NT2/D1 (cell line): ENCODE results near the gene CHAMP1.

Source experiments
- DNase-seq: peaks from one replicate; pipeline ENCODE4 v3.0.0-alpha.2; 2011; ENCODE audit warnings: low read depth, low spot score
- H3K27me3 ChIP-seq: 2 replicates; pipeline ENCODE4 v1.6.0; 2011; ENCODE audit warnings: mild to moderate bottlenecking; ENCODE audit not compliant: insufficient read length, insufficient read depth
- H3K36me3 ChIP-seq: 2 replicates; pipeline ENCODE4 v1.6.1; 2011; ENCODE audit warnings: mild to moderate bottlenecking, low read length, mixed read lengths; ENCODE audit not compliant: insufficient read depth, insufficient read length
- H3K4me1 ChIP-seq: 2 replicates; pipeline ENCODE4 v1.5.1; 2011; ENCODE audit not compliant: insufficient read depth, insufficient read length
- H3K4me3 ChIP-seq: 2 replicates; pipeline ENCODE4 v1.5.1; 2011; ENCODE audit warnings: low read depth; ENCODE audit not compliant: insufficient read length
- H3K9ac ChIP-seq: 2 replicates; pipeline ENCODE4 v1.6.0; 2011; ENCODE audit warnings: low read depth; ENCODE audit not compliant: insufficient read length
- H3K9me3 ChIP-seq: 2 replicates; pipeline ENCODE4 v1.5.1; 2011; ENCODE audit warnings: mild to moderate bottlenecking, low read length; ENCODE audit not compliant: insufficient read depth
- SUZ12 ChIP-seq: IDR thresholded peaks from 2 replicates; pipeline ENCODE4 v1.6.1; 2011; ENCODE audit not compliant: insufficient read length, insufficient read depth; ENCODE audit errors: extremely low read depth
- YY1 ChIP-seq: IDR thresholded peaks from 2 replicates; pipeline ENCODE4 v1.6.1; 2011; ENCODE audit not compliant: insufficient read length, insufficient read depth
- ZNF274 ChIP-seq: IDR thresholded peaks from 2 replicates; pipeline ENCODE4 v1.6.1; 2011; ENCODE audit warnings: mild to moderate bottlenecking, low read depth, low read length

Gene CHAMP1

DNA sequence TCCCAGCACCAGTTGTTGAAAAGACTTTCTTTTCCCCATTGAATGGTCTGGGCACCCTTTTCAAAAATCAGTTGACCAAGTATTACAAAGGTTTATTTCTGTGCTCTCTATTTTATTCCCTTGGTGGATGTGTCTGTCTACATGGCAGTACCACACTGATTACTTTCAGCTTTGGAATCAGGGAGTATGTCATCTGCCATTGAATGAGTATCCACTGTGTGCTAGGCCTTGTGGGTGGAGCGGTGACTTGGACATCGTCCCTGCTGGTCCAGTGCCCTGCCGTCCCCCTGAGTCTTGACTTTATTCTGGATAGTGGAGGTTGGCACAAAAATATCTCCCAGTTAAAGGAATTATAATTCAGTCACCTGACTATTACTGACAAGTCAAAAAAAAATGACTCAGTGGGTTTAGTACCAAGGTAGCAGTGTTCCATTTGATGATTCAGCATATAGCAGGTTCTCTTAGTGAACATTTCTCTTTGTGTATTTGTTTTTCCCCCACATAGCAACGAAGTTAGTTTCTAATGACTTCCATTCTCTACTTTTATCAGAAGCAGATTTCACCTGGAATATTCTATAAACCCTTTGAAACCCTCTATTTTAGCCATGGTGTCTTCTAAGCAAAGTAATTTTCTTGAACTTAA, 29.0 kb upstream of the CHAMP1 start:
- no peak overlapping the region for H3K4me3 ChIP-seq
- no peak for TF ChIP-seq YY1
- TF ChIP-seq ZNF274: no peak
- no peak for TF ChIP-seq SUZ12
- no peaks in the 10 kb centered on the region for H3K27me3 ChIP-seq
- H3K36me3 ChIP-seq: peaks cover 69% of the 10 kb centered on the region
- peaks cover 2% of the 10 kb centered on the region for H3K4me1 ChIP-seq
- no peak overlapping the region for H3K9ac ChIP-seq
- no peak for DNase-seq
- no peaks in the 10 kb centered on the region for H3K9me3 ChIP-seq

GRCh38 chr13:114286808-114287207, 27.5 kb upstream of the CHAMP1 start:
- no peak overlapping the region for H3K9ac ChIP-seq
- no peaks in the 10 kb centered on the region for H3K27me3 ChIP-seq
- peaks cover 2% of the 10 kb centered on the region for H3K4me1 ChIP-seq
- TF ChIP-seq ZNF274: no peak
- no peak for TF ChIP-seq SUZ12
- no peak for TF ChIP-seq YY1
- DNase-seq: no peak
- no peak overlapping the region for H3K4me3 ChIP-seq
- H3K36me3 ChIP-seq: peaks cover 76% of the 10 kb centered on the region
- no peaks in the 10 kb centered on the region for H3K9me3 ChIP-seq

GRCh38 chr13:114288157-114288591, 26.1 kb upstream of the CHAMP1 start:
- H3K9me3 ChIP-seq: no peaks in the 10 kb centered on the region
- H3K4me1 ChIP-seq: peaks cover 2% of the 10 kb centered on the region
- H3K9ac ChIP-seq: no peak overlapping the region
- no peak overlapping the region for H3K4me3 ChIP-seq
- H3K27me3 ChIP-seq: no peaks in the 10 kb centered on the region
- no peak for DNase-seq
- H3K36me3 ChIP-seq: peaks cover 85% of the 10 kb centered on the region
- TF ChIP-seq YY1 (no peak), ZNF274 (no peak), SUZ12 (no peak)

GRCh38 chr13:114296448-114296847, 17.9 kb upstream of the CHAMP1 start:
- DNase-seq: no peak
- peaks cover 78% of the 10 kb centered on the region for H3K36me3 ChIP-seq
- TF ChIP-seq SUZ12 (no peak), YY1 (no peak), ZNF274 (no peak)
- H3K4me1 ChIP-seq: no peaks in the 10 kb centered on the region
- H3K4me3 ChIP-seq: no peak overlapping the region
- no peak overlapping the region for H3K9ac ChIP-seq
- H3K9me3 ChIP-seq: no peaks in the 10 kb centered on the region
- H3K27me3 ChIP-seq: no peaks in the 10 kb centered on the region

- Histone ChIP-seq H3K27me3 (no peaks in the 10 kb centered on the region), H3K4me3 (no peak overlapping the region), H3K4me1 (no peaks in the 10 kb centered on the region), H3K9ac (no peak overlapping the region), H3K9me3 (no peaks in the 10 kb centered on the region), H3K36me3 (peaks cover 79% of the 10 kb centered on the region)
- no peak for DNase-seq
- TF ChIP-seq YY1 (no peak), ZNF274 (no peak), SUZ12 (no peak)
Observed at GRCh38 chr13:114296902-114297301, 17.4 kb upstream of the CHAMP1 start.

DNA sequence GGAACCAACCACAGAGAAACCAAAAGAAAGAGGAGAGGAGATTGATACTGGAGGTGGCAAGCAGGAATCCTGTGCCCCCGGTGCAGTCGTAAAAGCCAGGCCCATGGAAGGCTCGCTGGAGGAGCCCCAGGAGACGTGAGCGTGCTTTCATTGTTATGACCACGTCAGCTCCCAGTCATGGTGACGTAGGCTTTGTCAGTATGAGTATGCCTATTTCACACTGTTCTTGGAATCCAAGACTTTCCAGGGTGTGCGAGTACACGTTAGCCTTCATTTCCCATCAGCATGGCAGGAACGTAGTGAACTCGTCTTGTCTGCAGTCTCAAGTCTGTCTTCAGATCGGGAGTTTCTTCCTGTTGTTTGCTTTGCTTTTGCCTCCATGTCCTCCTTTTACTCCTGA, 15.4 kb upstream of the CHAMP1 start:
- Histone ChIP-seq H3K9ac (no peak overlapping the region), H3K4me3 (no peak overlapping the region), H3K9me3 (no peaks in the 10 kb centered on the region), H3K36me3 (peaks cover 80% of the 10 kb centered on the region), H3K4me1 (no peaks in the 10 kb centered on the region), H3K27me3 (no peaks in the 10 kb centered on the region)
- TF ChIP-seq SUZ12: no peak
- no peak for TF ChIP-seq YY1
- TF ChIP-seq ZNF274: no peak
- no peak for DNase-seq

- Histone ChIP-seq H3K4me3 (no peak overlapping the region), H3K36me3 (peaks cover 84% of the 10 kb centered on the region), H3K9ac (no peak overlapping the region), H3K9me3 (no peaks in the 10 kb centered on the region), H3K27me3 (no peaks in the 10 kb centered on the region), H3K4me1 (no peaks in the 10 kb centered on the region)
- DNase-seq: no peak
- no peak for TF ChIP-seq YY1
Observed at GRCh38 chr13:114299604-114300305, 14.5 kb upstream of the CHAMP1 start.
